Spleen (tissue), 11 donors: ENCODE measurements around the gene MEST. TPM values are rescaled to one million over a fixed set of nuclear protein-coding genes. Genes with fewer than 3 reads are reported as not detected.
"Not testable (repeated sequence)": the region's sequence is repeated elsewhere in the genome, so short reads cannot be mapped to it uniquely, and the experiment has no call there.

Source experiments
- DNase-seq: peaks from one replicate; pipeline ENCODE4 v3.0.0-alpha.2; 2020
- H3K27ac ChIP-seq, 8 donors: fragments of 200-600 bp; sonication (generic) in 7 of 8; 1 replicate in 4 of 8; 2 replicates in 4 of 8; pipeline versions ENCODE4 v1.5.0 to v1.8.0; 2016 to 2021; ENCODE audit warnings: inconsistent platforms in 4 of 8, mild to moderate bottlenecking in 4 of 8, moderate library complexity in 1 of 8
- H3K27me3 ChIP-seq, 7 donors: fragments of 200-600 bp; sonication (generic) in 6 of 7; replicated peaks in 1 of 7; 1 replicate in 4 of 7; 2 replicates in 3 of 7; pipeline versions ENCODE4 v1.5.0 to v1.8.0; 2016 to 2021; ENCODE audit warnings: inconsistent platforms in 3 of 7, mild to moderate bottlenecking in 1 of 7
- H3K36me3 ChIP-seq, 6 donors: fragments of 200-600 bp; sonication (generic) in 5 of 6; 1 replicate in 4 of 6; 2 replicates in 2 of 6; pipeline versions ENCODE4 v1.5.0 to v1.8.0; 2016 to 2021; ENCODE audit warnings: inconsistent platforms in 2 of 6
- H3K4me1 ChIP-seq, 6 donors: fragments of 200-600 bp; sonication (generic) in 5 of 6; 1 replicate in 3 of 6; 2 replicates in 3 of 6; pipeline versions ENCODE4 v1.5.0 to v1.8.0; 2016 to 2021; ENCODE audit warnings: inconsistent platforms in 3 of 6
- H3K4me3 ChIP-seq, 8 donors: fragments of 200-600 bp; sonication (generic) in 7 of 8; 1 replicate in 4 of 8; 2 replicates in 4 of 8; pipeline versions ENCODE4 v1.5.0 to v1.8.0; 2016 to 2021; ENCODE audit warnings: inconsistent platforms in 4 of 8, mild to moderate bottlenecking in 4 of 8, moderate library complexity in 2 of 8
- H3K9me3 ChIP-seq, 8 donors: fragments of 200-600 bp; sonication (generic) in 7 of 8; 1 replicate in 4 of 8; 2 replicates in 4 of 8; pipeline versions ENCODE4 v1.5.0 to v1.8.0; 2016 to 2021; ENCODE audit warnings: inconsistent platforms in 4 of 8
- POLR2A ChIP-seq, 3 donors: fragments of 450-650 bp; IDR thresholded peaks; one replicate each; pipeline ENCODE4 v1.5.1; 2017; ENCODE audit warnings: antibody characterized with exemption in 3 of 3, mild to moderate bottlenecking in 1 of 3
- POLR2AphosphoS5 ChIP-seq, 3 donors: sonication (generic); formaldehyde crosslinking; IDR thresholded peaks; one replicate each; pipeline ENCODE4 v1.5.1; 2017; ENCODE audit warnings: antibody characterized with exemption in 3 of 3
- WGBS, 5 donors: extraction: QIAGEN DNeasy Blood & Tissue Kit in 3 of 5; methylation state at CpG; one replicate each; pipeline versions ENCODE4 v1.1.5 to v1.1.7; 2013 to 2018; 5-methylcytosine and 5-hydroxymethylcytosine counted together
- intact Hi-C: fragments of 100-400 bp; cut with DNase I; formaldehyde crosslinking; loops from one replicate; pipeline ENCODE4 v1.15.0; 2023; ENCODE audit warnings: low total_unique reads
- polyA plus RNA-seq, 3 donors: library from polyadenylated mRNA; stranded (reverse); fragments of 200-250 nt; gene quantifications; one replicate each; pipeline ENCODE4 v1.2.1, GENCODE V29; 2013
- total RNA-seq, 7 donors: library from RNA; depleted of rRNA in 3 of 7; stranded (reverse); fragments of >200 nt in 3 of 7; fragmentation: NEBNext Ultra II Directional in 4 of 7; extraction: Animal tissue kit (Norgen Biotek cat#: 25700) in 4 of 7; gene quantifications; one replicate each; pipeline versions ENCODE4 v1.1.0 to v1.2.1, GENCODE V29; 2016 to 2021
- TF ChIP-seq, protein P1 (sequence below), 11 experiments: fragments of 200-600 bp in 7 of 11; fragments of 450-650 bp in 4 of 11; sonication (generic) in 4 of 11; IDR thresholded peaks in 8 of 11; conservative IDR thresholded peaks in 3 of 11; 1 replicate in 7 of 11; 2 replicates in 4 of 11; pipeline versions ENCODE4 v1.4.0 to v1.8.0; 2016 to 2021; ENCODE audit warnings: antibody characterized with exemption in 11 of 11, inconsistent platforms in 4 of 11, mild to moderate bottlenecking in 1 of 11
- donor health status: healthy with polysubstance abuse.
- donor health status: DM: no; HTN: no; CAD: no; lungs with moderate emphysema.
- donor health status: DM: no; HTN: no; CAD: no.
- donor health status: Bipolar disorder and iron deficiency.
- donor health status: healthy.
- donor health status: DM: no; HTN: no; CAD: no.
- donor health status: DM: yes; HTN: yes; CAD: no.

The MEST gene
- total and polyA plus RNA-seq, 10 donors, result 11.2 to 198 (median 98.2) TPM

DNA sequence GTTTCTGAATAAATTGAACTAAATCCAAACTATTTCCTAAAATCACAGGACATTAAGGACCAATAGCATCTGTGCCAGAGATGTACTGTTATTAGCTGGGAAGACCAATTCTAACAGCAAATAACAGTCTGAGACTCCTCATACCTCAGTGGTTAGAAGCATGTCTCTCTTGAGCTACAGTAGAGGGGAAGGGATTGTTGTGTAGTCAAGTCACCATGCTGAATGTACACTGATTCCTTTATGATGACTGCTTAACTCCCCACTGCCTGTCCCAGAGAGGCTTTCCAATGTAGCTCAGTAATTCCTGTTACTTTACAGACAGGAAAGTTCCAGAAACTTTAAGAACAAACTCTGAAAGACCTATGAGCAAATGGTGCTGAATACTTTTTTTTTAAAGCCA is 13.9 kb downstream of the MEST start:
- TF ChIP-seq, protein P1, sequence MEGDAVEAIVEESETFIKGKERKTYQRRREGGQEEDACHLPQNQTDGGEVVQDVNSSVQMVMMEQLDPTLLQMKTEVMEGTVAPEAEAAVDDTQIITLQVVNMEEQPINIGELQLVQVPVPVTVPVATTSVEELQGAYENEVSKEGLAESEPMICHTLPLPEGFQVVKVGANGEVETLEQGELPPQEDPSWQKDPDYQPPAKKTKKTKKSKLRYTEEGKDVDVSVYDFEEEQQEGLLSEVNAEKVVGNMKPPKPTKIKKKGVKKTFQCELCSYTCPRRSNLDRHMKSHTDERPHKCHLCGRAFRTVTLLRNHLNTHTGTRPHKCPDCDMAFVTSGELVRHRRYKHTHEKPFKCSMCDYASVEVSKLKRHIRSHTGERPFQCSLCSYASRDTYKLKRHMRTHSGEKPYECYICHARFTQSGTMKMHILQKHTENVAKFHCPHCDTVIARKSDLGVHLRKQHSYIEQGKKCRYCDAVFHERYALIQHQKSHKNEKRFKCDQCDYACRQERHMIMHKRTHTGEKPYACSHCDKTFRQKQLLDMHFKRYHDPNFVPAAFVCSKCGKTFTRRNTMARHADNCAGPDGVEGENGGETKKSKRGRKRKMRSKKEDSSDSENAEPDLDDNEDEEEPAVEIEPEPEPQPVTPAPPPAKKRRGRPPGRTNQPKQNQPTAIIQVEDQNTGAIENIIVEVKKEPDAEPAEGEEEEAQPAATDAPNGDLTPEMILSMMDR (IDR thresholded peaks at IDR 0.05 in 8 of 11, conservative IDR thresholded peaks at IDR 0.05 in 3 of 11), result no peak
- TF ChIP-seq POLR2A (IDR thresholded peaks at IDR 0.05) (no peak), POLR2AphosphoS5 (IDR thresholded peaks at IDR 0.05) (no peak)
- H3K4me1 ChIP-seq, result no peaks in the 10 kb centered on the region
- peaks cover 4 to 100% (median 35%) of the 10 kb centered on the region in 6 donors for H3K36me3 ChIP-seq
- DNase-seq, result no peak
- H3K9me3 ChIP-seq, result no peaks in the 10 kb centered on the region
- intact Hi-C loops, result no loop called here
- no peaks in the 10 kb centered on the region for H3K27me3 ChIP-seq
- no peak overlapping the region for H3K27ac ChIP-seq
- no peak overlapping the region for H3K4me3 ChIP-seq

DNA sequence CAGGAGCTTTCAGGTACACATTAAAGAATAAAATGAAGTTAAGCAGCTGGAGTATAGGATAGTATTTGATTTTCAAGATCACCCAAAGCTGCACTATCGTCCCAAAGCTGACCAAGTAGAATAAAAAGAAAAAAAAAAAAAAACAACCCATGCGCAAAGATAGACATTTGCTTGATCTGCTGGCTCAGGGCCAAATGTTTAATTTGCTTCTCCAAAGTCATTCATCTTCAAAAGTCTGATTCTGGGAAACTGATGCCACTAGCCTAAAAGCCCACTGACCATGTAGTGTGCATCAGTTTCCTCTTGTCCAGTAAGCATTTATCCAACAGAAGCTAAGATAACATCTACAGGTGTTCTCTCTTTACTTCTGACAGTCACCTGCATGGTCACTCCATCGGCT is 14.5 kb downstream of the MEST start:
- no peaks in the 10 kb centered on the region for H3K9me3 ChIP-seq
- H3K36me3 ChIP-seq, result peaks cover 4 to 100% (median 37%) of the 10 kb centered on the region in 6 donors
- WGBS, 5 donors, result 95 to 97% (median 97%) methylated on average over 3 of the region's 3 CpGs
- TF ChIP-seq, protein P1 (IDR thresholded peaks at IDR 0.05 in 8 of 11, conservative IDR thresholded peaks at IDR 0.05 in 3 of 11), result no peak
- no peak for TF ChIP-seq POLR2A (IDR thresholded peaks at IDR 0.05)
- TF ChIP-seq POLR2AphosphoS5 (IDR thresholded peaks at IDR 0.05), result no peak
- intact Hi-C loops, result no loop called here
- H3K4me3 ChIP-seq, result no peak overlapping the region
- H3K27me3 ChIP-seq, result no peaks in the 10 kb centered on the region
- H3K4me1 ChIP-seq, result no peaks in the 10 kb centered on the region
- DNase-seq, result no peak
- no peak overlapping the region for H3K27ac ChIP-seq

DNA sequence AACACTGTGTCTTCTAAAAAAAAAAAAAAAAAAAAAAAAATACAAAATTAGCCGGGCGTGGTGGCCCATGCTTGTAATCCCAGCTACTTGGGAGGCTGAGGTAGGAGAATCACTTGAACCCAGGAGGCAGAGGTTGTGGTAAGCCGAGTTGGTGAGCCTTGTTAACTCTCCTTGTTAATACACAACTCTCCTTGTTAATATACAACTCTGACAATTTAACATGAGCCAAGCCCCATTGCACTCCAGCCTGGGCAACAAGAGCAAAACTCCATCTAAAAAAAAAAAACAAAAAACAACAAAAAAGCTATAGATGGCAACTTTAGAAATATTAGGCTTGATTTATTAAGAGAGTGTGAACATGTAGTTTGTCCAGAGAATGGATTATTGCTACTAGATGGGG is 20.2 kb downstream of the MEST start:
- H3K9me3 ChIP-seq, H3K27me3 ChIP-seq, H3K4me1 ChIP-seq, H3K4me3 ChIP-seq, intact Hi-C loops, H3K27ac ChIP-seq, DNase-seq: not testable (repeated sequence)
- WGBS, 5 donors, result 93 to 98% (median 97%) methylated on average over 3 of the region's 3 CpGs
- H3K36me3 ChIP-seq, result peaks cover 0 to 96% (median 13%) of the 10 kb centered on the region in 6 donors

GRCh38 chr7:130513447-130513846 is 21.6 kb downstream of the MEST start:
- 79 to 89% (median 86%) methylated on average over 1 of the region's 1 CpG for WGBS, 5 donors
- Histone ChIP-seq H3K27me3 (no peaks in the 10 kb centered on the region), H3K4me1 (no peaks in the 10 kb centered on the region), H3K9me3 (no peaks in the 10 kb centered on the region), H3K36me3 (peaks cover 0 to 92% (median 3%) of the 10 kb centered on the region in 6 donors), H3K4me3 (no peak overlapping the region), H3K27ac (no peak overlapping the region)
- no peak for DNase-seq
- TF ChIP-seq, protein P1 (IDR thresholded peaks at IDR 0.05 in 8 of 11, conservative IDR thresholded peaks at IDR 0.05 in 3 of 11), result no peak
- intact Hi-C loops, result no loop called here
